22Rv1 (cell line): Measurements from ENCODE around the gene PCAT6.

Experiments used
- H3K27ac ChIP-seq: fragments of 450-650 bp; 2 replicates; pipeline ENCODE4 v1.5.1; 2017
- CTCF ChIP-seq: fragments of 450-650 bp; IDR thresholded peaks from 2 replicates; pipeline ENCODE4 v1.5.1; 2017; ENCODE audit warnings: mild to moderate bottlenecking
- ZFX ChIP-seq: fragments of 450-650 bp; IDR thresholded peaks from 2 replicates; pipeline ENCODE4 v1.6.1; 2017; ENCODE audit warnings: antibody characterized with exemption, borderline replicate concordance

Gene PCAT6

GRCh38 chr1:202801175-202801574, 9.6 kb upstream of the PCAT6 start:
- TF ChIP-seq CTCF (no peak), ZFX (no peak)

GRCh38 chr1:202802034-202802433, 8.7 kb upstream of the PCAT6 start:
- H3K27ac ChIP-seq, result no peak overlapping the region
- TF ChIP-seq ZFX, result no peak
- no peak for TF ChIP-seq CTCF

More at GRCh38 chr1:202801175-202801574, 9.6 kb upstream of the PCAT6 start:
- H3K27ac ChIP-seq, result no peak overlapping the region

- TF ChIP-seq CTCF (no peak), ZFX (no peak)
- no peak overlapping the region for H3K27ac ChIP-seq
Observed at GRCh38 chr1:202802998-202803932, 7.5 kb upstream of the PCAT6 start.

GRCh38 chr1:202804126-202804525, 6.6 kb upstream of the PCAT6 start:
- no peak for TF ChIP-seq ZFX
- TF ChIP-seq CTCF, result no peak
- H3K27ac ChIP-seq, result no peak overlapping the region

- no peak overlapping the region for H3K27ac ChIP-seq
Observed at GRCh38 chr1:202805886-202806844, 4.6 kb upstream of the PCAT6 start.

GRCh38 chr1:202806845-202807450, 3.8 kb upstream of the PCAT6 start:
- H3K27ac ChIP-seq, result no peak overlapping the region

More at GRCh38 chr1:202805886-202806844, 4.6 kb upstream of the PCAT6 start:
- TF ChIP-seq ZFX (no peak), CTCF (no peak)

More at GRCh38 chr1:202806845-202807450, 3.8 kb upstream of the PCAT6 start:
- no peak for TF ChIP-seq CTCF
- no peak for TF ChIP-seq ZFX
